VCaP (cell line): ENCODE measurements around the gene LSAMP.

ENCODE experiments used
- H3K27ac ChIP-seq: fragments of 450-650 bp; 2 replicates; pipeline ENCODE4 v1.5.1; 2017
- CTCF ChIP-seq: fragments of 450-650 bp; conservative IDR thresholded peaks from 2 replicates; pipeline ENCODE4 v1.5.1; 2017; ENCODE audit warnings: mild to moderate bottlenecking, moderate library complexity

The LSAMP gene

GRCh38 chr3:115877615-115877899 is 567.7 kb downstream of the LSAMP start:
- H3K27ac ChIP-seq = peak overlapping the region; percentile 80
- TF ChIP-seq CTCF = no peak

DNA sequence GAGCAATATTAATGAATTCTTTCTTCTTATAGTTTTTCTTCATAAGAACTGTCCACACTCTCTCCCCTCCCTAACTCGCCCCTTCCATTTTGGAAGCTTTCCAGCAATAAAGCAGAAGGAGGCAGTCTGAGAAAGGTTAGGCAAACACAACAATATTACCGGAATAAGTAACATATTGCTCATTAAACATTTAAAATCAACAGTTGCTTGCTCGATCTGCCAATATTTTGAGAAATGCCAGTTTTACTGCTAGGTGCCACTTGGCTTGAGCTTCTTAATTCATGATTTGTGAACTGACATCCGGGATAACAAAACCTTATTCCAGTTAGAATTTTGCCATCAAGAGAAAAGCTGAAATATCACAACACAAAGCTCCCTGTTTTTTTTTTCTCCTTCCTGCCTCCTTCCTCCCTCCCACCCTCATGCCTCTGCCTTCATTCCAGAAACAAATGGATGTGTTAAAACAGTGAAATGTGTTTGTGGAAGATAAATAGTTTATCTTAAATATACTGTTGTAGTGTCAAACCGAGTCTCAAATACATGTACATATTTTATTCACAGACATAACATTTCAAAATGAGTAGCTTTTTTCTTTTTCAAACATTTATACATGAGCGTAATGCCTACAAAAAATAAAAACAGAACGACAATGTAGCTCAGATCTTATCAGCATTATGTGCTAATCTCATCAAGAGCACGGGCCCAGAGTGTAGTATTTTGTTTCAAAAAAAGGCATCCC is 568.2 kb downstream of the LSAMP start:
- TF ChIP-seq CTCF = no peak
- H3K27ac ChIP-seq = peak overlapping the region; percentile 80

- TF ChIP-seq CTCF = no peak
- no peak overlapping the region; the same call in 1 of the 2 replicates for H3K27ac ChIP-seq
Measured at GRCh38 chr3:115875460-115875859, 569.8 kb downstream of the LSAMP start.

- H3K27ac ChIP-seq = no peak overlapping the region
- TF ChIP-seq CTCF = no peak
Measured at GRCh38 chr3:115871735-115872134, 573.6 kb downstream of the LSAMP start.

- TF ChIP-seq CTCF = no peak
- H3K27ac ChIP-seq = no peak overlapping the region
Measured at GRCh38 chr3:115864911-115865310, 580.4 kb downstream of the LSAMP start.

GRCh38 chr3:115862849-115863248 is 582.4 kb downstream of the LSAMP start:
- no peak for TF ChIP-seq CTCF
- no peak overlapping the region for H3K27ac ChIP-seq

GRCh38 chr3:115862099-115862498 is 583.2 kb downstream of the LSAMP start:
- no peak overlapping the region for H3K27ac ChIP-seq
- TF ChIP-seq CTCF = no peak
